PC-9 (cell line): ENCODE measurements around the gene CBLB. TPM values are rescaled to one million over a fixed set of nuclear protein-coding genes. Genes with fewer than 3 reads are reported as not detected.

Experiments used
- BruUV-seq: library from RNA; stranded (reverse); fragments of 400-500 nt; replicated peaks from 2 replicates; lab custom pipeline; 2021; lab: Mats Ljungman, UMichigan
- CTCF ChIA-PET: fragments of 300-600 bp; sonication (Branson Sonifier 250); formaldehyde crosslinking; loops from one replicate; lab custom pipeline; 2022; ENCODE audit warnings: antibody characterized with exemption; lab: Charles Lee
- POLR2A ChIA-PET: fragments of 300-600 bp; sonication (Branson Sonifier 250); formaldehyde crosslinking; loops from one replicate; lab custom pipeline; 2022; ENCODE audit warnings: antibody characterized with exemption; ENCODE audit not compliant: unreplicated experiment; lab: Charles Lee
- DNase-seq, 2 experiments: peaks; one replicate each; pipeline versions ENCODE4 v3.0.0 to v3.0.0-alpha.2; 2015 to 2022; ENCODE audit warnings: mixed read lengths in 1 of 2
- H2AFZ ChIP-seq: fragments of 200-600 bp; sonication (generic); 2 replicates; pipeline ENCODE4 v1.8.1; 2017; ENCODE audit warnings: antibody characterized with exemption
- H3F3A ChIP-seq: fragments of 200-600 bp; sonication (generic); 2 replicates; pipeline ENCODE4 v1.8.1; 2017; ENCODE audit warnings: antibody characterized with exemption, mild to moderate bottlenecking, low read depth; ENCODE audit not compliant: insufficient read depth
- H3K27ac ChIP-seq: fragments of 200-600 bp; sonication (generic); 2 replicates; pipeline ENCODE4 v1.6.1; 2016; ENCODE audit warnings: mixed run types
- H3K27me3 ChIP-seq: fragments of 200-600 bp; sonication (generic); 2 replicates; pipeline ENCODE4 v1.6.1; 2016; ENCODE audit warnings: low read depth, mixed run types; ENCODE audit not compliant: insufficient read depth
- H3K36me3 ChIP-seq: fragments of 200-600 bp; sonication (generic); 2 replicates; pipeline ENCODE4 v1.6.1; 2016; ENCODE audit warnings: low read depth, mixed run types
- H3K4me1 ChIP-seq: fragments of 200-600 bp; sonication (generic); replicated peaks from 2 replicates; pipeline ENCODE4 v1.6.1; 2016; ENCODE audit warnings: mixed run types; ENCODE audit not compliant: insufficient read depth
- H3K4me2 ChIP-seq: fragments of 200-600 bp; sonication (generic); 2 replicates; pipeline ENCODE4 v1.6.1; 2017; ENCODE audit warnings: mixed run types
- H3K4me3 ChIP-seq: fragments of 200-600 bp; sonication (generic); 2 replicates; pipeline ENCODE4 v1.6.1; 2016; ENCODE audit warnings: mixed run types
- H3K79me2 ChIP-seq: fragments of 200-600 bp; sonication (generic); 2 replicates; pipeline ENCODE4 v1.6.1; 2017; ENCODE audit warnings: low read depth, mixed run types
- H3K9me2 ChIP-seq: fragments of 200-600 bp; sonication (generic); 2 replicates; pipeline ENCODE4 v1.8.1; 2017; ENCODE audit warnings: mild to moderate bottlenecking; ENCODE audit not compliant: insufficient read depth
- H3K9me3 ChIP-seq: fragments of 200-600 bp; sonication (generic); 2 replicates; pipeline ENCODE4 v1.8.1; 2016; ENCODE audit warnings: low read depth; ENCODE audit not compliant: insufficient read depth
- H4K20me1 ChIP-seq: fragments of 200-600 bp; sonication (generic); 2 replicates; pipeline ENCODE4 v1.8.1; 2017; ENCODE audit not compliant: insufficient read depth
- CTCF ChIP-seq: fragments of 200-600 bp; sonication (generic); conservative IDR thresholded peaks from 2 replicates; pipeline ENCODE4 v1.6.1; 2017; ENCODE audit warnings: mixed run types, antibody characterized with exemption, mild to moderate bottlenecking, moderate library complexity
- EZH2 ChIP-seq: fragments of 200-600 bp; sonication (generic); IDR thresholded peaks from 2 replicates; pipeline ENCODE4 v1.8.0; 2017; ENCODE audit warnings: antibody characterized with exemption, low read depth
- intact Hi-C: fragments of 100-400 bp; cut with micrococcal nuclease; formaldehyde crosslinking; loops from one replicate; pipeline ENCODE4 v1.10.0; 2022; ENCODE audit not compliant: unreplicated experiment
- total RNA-seq: library from RNA; stranded (reverse); gene quantifications from 2 replicates; pipeline ENCODE4 v1.2.3, GENCODE V29; 2021

Gene CBLB
- total RNA-seq, 1 experiment from 2014 or later: 44.0 TPM

GRCh38 chr3:105788593-105788992 lies 80.2 kb downstream of the CBLB start:
- H3F3A ChIP-seq: no peaks in the 10 kb centered on the region
- intact Hi-C loops: no loop called here
- H3K27ac ChIP-seq: no peak overlapping the region
- DNase-seq: no peak
- TF ChIP-seq EZH2 (no peak), CTCF (no peak)
- no peak overlapping the region for H3K4me3 ChIP-seq
- BruUV-seq: no TSS peak
- no peak overlapping the region for H3K4me2 ChIP-seq
- no peaks in the 10 kb centered on the region; the same call in 1 of the 2 replicates for H3K9me2 ChIP-seq
- H3K36me3 ChIP-seq: no peaks in the 10 kb centered on the region
- ChIA-PET CTCF (no interaction called here), POLR2A (no interaction called here)
- no peaks in the 10 kb centered on the region for H3K79me2 ChIP-seq
- no peak overlapping the region for H2AFZ ChIP-seq
- no peaks in the 10 kb centered on the region for H3K27me3 ChIP-seq
- H3K4me1 ChIP-seq: no peaks in the 10 kb centered on the region
- no peaks in the 10 kb centered on the region for H3K9me3 ChIP-seq
- H4K20me1 ChIP-seq: no peaks in the 10 kb centered on the region; the same call in 1 of the 2 replicates

GRCh38 chr3:105787453-105787852 lies 81.4 kb downstream of the CBLB start:
- H3K4me3 ChIP-seq: no peak overlapping the region
- no peaks in the 10 kb centered on the region for H3F3A ChIP-seq
- no peaks in the 10 kb centered on the region for H3K4me1 ChIP-seq
- no peak for DNase-seq
- POLR2A ChIA-PET: no interaction called here
- no peaks in the 10 kb centered on the region for H4K20me1 ChIP-seq
- no peak overlapping the region for H2AFZ ChIP-seq
- H3K9me2 ChIP-seq: no peaks in the 10 kb centered on the region; the same call in 1 of the 2 replicates
- BruUV-seq: no TSS peak
- no peaks in the 10 kb centered on the region for H3K9me3 ChIP-seq
- CTCF ChIA-PET: interaction anchor here (0.6 kb wide), 1 partner anchor 906 kb away, joined by 4 read pairs; no protein-coding TSS in a partner anchor
- H3K4me2 ChIP-seq: no peak overlapping the region
- H3K36me3 ChIP-seq: no peaks in the 10 kb centered on the region
- no peak overlapping the region for H3K27ac ChIP-seq
- intact Hi-C loops: no loop called here
- TF ChIP-seq EZH2 (no peak), CTCF (no peak)
- H3K27me3 ChIP-seq: no peaks in the 10 kb centered on the region
- H3K79me2 ChIP-seq: no peaks in the 10 kb centered on the region

GRCh38 chr3:105786990-105787389 lies 81.8 kb downstream of the CBLB start:
- CTCF ChIA-PET: no interaction called here
- no peak for DNase-seq
- Histone ChIP-seq H4K20me1 (no peaks in the 10 kb centered on the region), H3K4me3 (no peak overlapping the region), H3K36me3 (no peaks in the 10 kb centered on the region), H3K4me1 (no peaks in the 10 kb centered on the region), H3K27ac (no peak overlapping the region), H3K79me2 (no peaks in the 10 kb centered on the region), H3K4me2 (no peak overlapping the region), H3K9me3 (no peaks in the 10 kb centered on the region), H3F3A (no peaks in the 10 kb centered on the region), H3K9me2 (no peaks in the 10 kb centered on the region; the same call in 1 of the 2 replicates), H3K27me3 (no peaks in the 10 kb centered on the region), H2AFZ (no peak overlapping the region)
- POLR2A ChIA-PET: interaction anchor here (0.6 kb wide), 1 partner anchor 298 kb away, joined by 3 read pairs; no protein-coding TSS in a partner anchor
- intact Hi-C loops: no loop called here
- no TSS peak for BruUV-seq
- TF ChIP-seq CTCF: no peak
- TF ChIP-seq EZH2: no peak
